Natural killer cell (primary cell): Measurements from ENCODE around the gene TSGA10IP. TPM values are rescaled to one million over a fixed set of nuclear protein-coding genes. Genes with fewer than 3 reads are reported as not detected.

Experiments
- ATAC-seq, 3 donors: fragments of 150-1000 bp in 2 of 3; fragments of 200-7000 bp in 1 of 3; cut with Tn5 transposase; 1 replicate in 1 of 3; 2 replicates in 2 of 3; pipeline ENCODE4 v1.10.0; 2021; ENCODE audit warnings: mild to moderate bottlenecking in 2 of 3, moderate library complexity in 2 of 3
- DNase-seq, 2 donors: peaks; one replicate each; pipeline versions ENCODE4 v3.0.0 to v3.0.0-alpha.2; 2013 to 2021; ENCODE audit warnings: mixed read lengths in 1 of 2
- H3K27ac ChIP-seq: one replicate; pipeline ENCODE4 v1.5.1; 2013; ENCODE audit warnings: mild to moderate bottlenecking, low read length
- H3K27me3 ChIP-seq: one replicate; pipeline ENCODE4 v1.6.1; 2013; ENCODE audit warnings: low read length; ENCODE audit not compliant: control insufficient read depth, insufficient read depth
- H3K36me3 ChIP-seq: one replicate; pipeline ENCODE4 v1.6.1; 2013; ENCODE audit warnings: low read length; ENCODE audit not compliant: control insufficient read depth, insufficient read depth
- H3K4me1 ChIP-seq: one replicate; pipeline ENCODE4 v1.6.1; 2013; ENCODE audit warnings: low read length; ENCODE audit not compliant: control insufficient read depth, insufficient read depth
- H3K4me3 ChIP-seq: one replicate; pipeline ENCODE4 v1.5.1; 2013; ENCODE audit warnings: low read length
- H3K9me3 ChIP-seq: one replicate; pipeline ENCODE4 v1.6.1; 2013; ENCODE audit warnings: low read length; ENCODE audit not compliant: control insufficient read depth, insufficient read depth
- H3K27ac Mint-ChIP-seq, 2 donors: one replicate each; pipeline ENCODE4 v1.8.0; 2022; ENCODE audit warnings: mild to moderate bottlenecking in 2 of 2, mixed read lengths in 2 of 2, moderate library complexity in 1 of 2
- H3K27me3 Mint-ChIP-seq, 2 donors: one replicate each; pipeline ENCODE4 v1.8.0; 2022; ENCODE audit warnings: low read depth in 2 of 2, mixed read lengths in 2 of 2
- H3K36me3 Mint-ChIP-seq: one replicate; pipeline ENCODE4 v1.8.0; 2022; ENCODE audit warnings: mixed read lengths
- H3K4me1 Mint-ChIP-seq, 2 donors: one replicate each; pipeline ENCODE4 v1.8.0; 2022; ENCODE audit warnings: mixed read lengths in 2 of 2
- H3K4me3 Mint-ChIP-seq: one replicate; pipeline ENCODE4 v1.8.0; 2022; ENCODE audit warnings: mild to moderate bottlenecking, moderate library complexity, mixed read lengths
- H3K9me3 Mint-ChIP-seq, 2 donors: one replicate each; pipeline ENCODE4 v1.8.0; 2022; ENCODE audit warnings: mixed read lengths in 2 of 2
- CTCF ChIP-seq: fragments of 200-600 bp; IDR thresholded peaks from one replicate; pipeline ENCODE4 v1.8.0; 2022; ENCODE audit warnings: antibody characterized with exemption
- WGBS: methylation state at CpG from one replicate; pipeline ENCODE4 v1.1.7; 2013; ENCODE audit warnings: missing lambda C conversion rate; ENCODE audit not compliant: insufficient coverage; 5-methylcytosine and 5-hydroxymethylcytosine counted together
- intact Hi-C: fragments of 100-400 bp; cut with micrococcal nuclease; formaldehyde crosslinking; loops from one replicate; pipeline ENCODE4 v1.14.2; 2022
- total RNA-seq, 4 donors: library from RNA; stranded (reverse); fragments of 120-200 nt in 1 of 4; gene quantifications; one replicate each; pipeline versions ENCODE4 v1.2.3 to v1.2.4, GENCODE V29; 2013 to 2022

The TSGA10IP gene
- total RNA-seq, 3 donors from 2014 or later (not counting 1 experiment from before 2014, with no cell fraction given): not detected

GRCh38 chr11:66008095-66008467 is 62.8 kb downstream of the TSGA10IP start:
- H3K27ac Mint-ChIP-seq: no peak overlapping the region
- Histone ChIP-seq H3K9me3 (no peaks in the 10 kb centered on the region), H3K36me3 (peaks cover 13% of the 10 kb centered on the region), H3K27ac (no peak overlapping the region), H3K4me3 (no peak overlapping the region), H3K4me1 (peaks cover 11% of the 10 kb centered on the region), H3K27me3 (peaks cover 17% of the 10 kb centered on the region)
- intact Hi-C loops: no loop called here
- peaks cover 2 to 9% of the 10 kb centered on the region in 2 donors for H3K4me1 Mint-ChIP-seq
- TF ChIP-seq CTCF: no peak
- no peaks in the 10 kb centered on the region for H3K9me3 Mint-ChIP-seq
- ATAC-seq: no peak
- no peak overlapping the region for H3K4me3 Mint-ChIP-seq
- H3K27me3 Mint-ChIP-seq: peaks cover 4 to 7% of the 10 kb centered on the region in 2 donors
- 94% methylated on average over 2 of the region's 2 CpGs for WGBS
- DNase-seq: no peak
- H3K36me3 Mint-ChIP-seq: no peaks in the 10 kb centered on the region

DNA sequence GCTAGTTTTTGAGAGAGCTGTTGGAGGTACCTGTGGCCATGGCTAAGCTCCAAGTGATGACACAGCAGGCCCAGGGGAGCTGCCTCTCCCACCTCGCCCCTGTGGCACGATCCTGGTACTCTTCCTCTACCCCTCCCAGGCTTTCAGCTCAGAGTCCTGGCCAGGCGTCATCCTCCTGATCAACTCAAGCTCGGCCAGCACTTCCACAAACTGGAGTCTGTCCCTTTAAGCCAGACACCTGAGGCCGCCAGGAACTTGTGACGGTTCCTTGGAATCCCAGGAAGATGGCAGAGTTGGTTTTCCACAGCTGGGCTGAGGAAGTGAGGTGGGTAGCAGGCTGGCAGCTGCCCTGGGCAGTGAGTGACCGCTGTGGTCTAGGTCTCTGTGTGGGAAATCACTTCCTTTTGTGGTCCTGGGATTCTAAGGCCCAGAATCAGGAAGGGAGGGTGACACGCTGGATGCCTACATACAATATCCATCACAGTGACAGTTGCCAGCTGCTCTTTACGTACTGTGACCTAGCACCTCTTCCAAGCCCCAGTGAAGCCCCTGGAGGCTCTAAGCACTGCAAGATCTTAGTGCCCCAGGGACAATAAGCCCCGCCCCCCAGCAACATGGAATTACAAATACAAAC is 63.3 kb downstream of the TSGA10IP start:
- Histone ChIP-seq H3K27ac (no peak overlapping the region), H3K9me3 (no peaks in the 10 kb centered on the region), H3K4me3 (no peak overlapping the region), H3K36me3 (peaks cover 11% of the 10 kb centered on the region), H3K4me1 (peaks cover 6% of the 10 kb centered on the region), H3K27me3 (peaks cover 18% of the 10 kb centered on the region)
- no peak for TF ChIP-seq CTCF
- no peaks in the 10 kb centered on the region for H3K9me3 Mint-ChIP-seq
- H3K27me3 Mint-ChIP-seq: peaks cover 4 to 7% of the 10 kb centered on the region in 2 donors
- no peaks in the 10 kb centered on the region for H3K36me3 Mint-ChIP-seq
- WGBS: 73% methylated on average over 10 of the region's 10 CpGs
- intact Hi-C loops: no loop called here
- peaks cover 0 to 4% of the 10 kb centered on the region in 2 donors for H3K4me1 Mint-ChIP-seq
- H3K4me3 Mint-ChIP-seq: no peak overlapping the region
- no peak overlapping the region for H3K27ac Mint-ChIP-seq
- no peak for ATAC-seq
- no peak for DNase-seq

Other genes starting within 250 kb of the TSGA10IP start
- gene KAT5, start 233.2 kb upstream of the TSGA10IP start, total RNA-seq: 100 to 1,000 TPM; 140 to 155 (median 146) TPM
- gene RNASEH2C, start 224.7 kb upstream of the TSGA10IP start, total RNA-seq: 10 to 100 TPM; 34.6 to 45.6 (median 38.5) TPM
- 10 to 100 TPM; 13.9 to 22.5 (median 21.3) TPM for gene AP5B1, start 164.5 kb upstream of the TSGA10IP start, total RNA-seq
- under 1 TPM in 2 of 3 donors, not detected in 1; 0.11 to 0.12 TPM for gene OVOL1, start 158.4 kb upstream of the TSGA10IP start, total RNA-seq
- gene SNX32, start 111.5 kb upstream of the TSGA10IP start, total RNA-seq: 1 to 10 TPM in 1 of 3 donors, under 1 TPM in 2; 0.31 to 2.0 (median 0.54) TPM
- gene CFL1, start 87.3 kb upstream of the TSGA10IP start, total RNA-seq: 1,000 to 10,000 TPM; 1,035 to 1,220 (median 1,095) TPM
- gene MUS81, start 85.0 kb upstream of the TSGA10IP start, total RNA-seq: 10 to 100 TPM; 71.6 to 93.4 (median 73.6) TPM
- gene EFEMP2, start 72.7 kb upstream of the TSGA10IP start, total RNA-seq: 10 to 100 TPM in 1 of 3 donors, 1 to 10 TPM in 2; 6.1 to 13.0 (median 9.8) TPM
- 1,000 to 10,000 TPM in 1 of 3 donors, 100 to 1,000 TPM in 2; 765 to 1,016 (median 976) TPM for gene CTSW, start 65.6 kb upstream of the TSGA10IP start, total RNA-seq
- gene FIBP, start 57.0 kb upstream of the TSGA10IP start, total RNA-seq: 10 to 100 TPM; 36.5 to 47.9 (median 45.7) TPM
- gene CCDC85B, start 54.8 kb upstream of the TSGA10IP start, total RNA-seq: 10 to 100 TPM; 22.6 to 36.1 (median 24.1) TPM
- 1 to 10 TPM; 3.4 to 9.0 (median 6.8) TPM for gene FOSL1, start 45.1 kb upstream of the TSGA10IP start, total RNA-seq
- gene C11orf68, start 26.4 kb upstream of the TSGA10IP start, total RNA-seq: 10 to 100 TPM; 19.9 to 28.3 (median 20.7) TPM
- 100 to 1,000 TPM; 114 to 115 (median 115) TPM for gene DRAP1, start 26.1 kb upstream of the TSGA10IP start, total RNA-seq
- 100 to 1,000 TPM; 103 to 123 (median 115) TPM for gene SART1, start 16.3 kb downstream of the TSGA10IP start, total RNA-seq
- gene EIF1AD, start 56.7 kb downstream of the TSGA10IP start, total RNA-seq: 10 to 100 TPM; 49.9 to 74.2 (median 62.8) TPM
- gene BANF1, start 57.0 kb downstream of the TSGA10IP start, total RNA-seq: 100 to 1,000 TPM in 1 of 3 donors, 10 to 100 TPM in 2; 87.8 to 107 (median 90.4) TPM
- not detected for gene CST6, start 66.5 kb downstream of the TSGA10IP start, total RNA-seq
- 10 to 100 TPM; 12.2 to 16.9 (median 13.3) TPM for gene CATSPER1, start 81.0 kb downstream of the TSGA10IP start, total RNA-seq
- gene GAL3ST3, start 103.7 kb downstream of the TSGA10IP start, total RNA-seq: not detected
- 100 to 1,000 TPM; 249 to 269 (median 253) TPM for gene SF3B2, start 106.9 kb downstream of the TSGA10IP start, total RNA-seq
- gene PACS1, start 124.8 kb downstream of the TSGA10IP start, total RNA-seq: 100 to 1,000 TPM; 176 to 204 (median 186) TPM